GM12865 (cell line): ENCODE data around the gene TPRN.

Experiments
- DNase-seq: peaks from one replicate; pipeline ENCODE4 v3.0.0; 2010; ENCODE audit warnings: low read depth
- H3K4me3 ChIP-seq: 2 replicates; pipeline ENCODE4 v1.5.1; 2011; ENCODE audit warnings: mild to moderate bottlenecking, low read depth, low read length, control low read depth
- TF ChIP-seq, protein P1 (sequence below): IDR thresholded peaks from 2 replicates; pipeline ENCODE4 v1.5.1; 2011; ENCODE audit warnings: low read length, control low read depth, low read depth, inconsistent platforms; ENCODE audit not compliant: insufficient read depth; ENCODE audit errors: missing control alignments

Gene TPRN, protein sequence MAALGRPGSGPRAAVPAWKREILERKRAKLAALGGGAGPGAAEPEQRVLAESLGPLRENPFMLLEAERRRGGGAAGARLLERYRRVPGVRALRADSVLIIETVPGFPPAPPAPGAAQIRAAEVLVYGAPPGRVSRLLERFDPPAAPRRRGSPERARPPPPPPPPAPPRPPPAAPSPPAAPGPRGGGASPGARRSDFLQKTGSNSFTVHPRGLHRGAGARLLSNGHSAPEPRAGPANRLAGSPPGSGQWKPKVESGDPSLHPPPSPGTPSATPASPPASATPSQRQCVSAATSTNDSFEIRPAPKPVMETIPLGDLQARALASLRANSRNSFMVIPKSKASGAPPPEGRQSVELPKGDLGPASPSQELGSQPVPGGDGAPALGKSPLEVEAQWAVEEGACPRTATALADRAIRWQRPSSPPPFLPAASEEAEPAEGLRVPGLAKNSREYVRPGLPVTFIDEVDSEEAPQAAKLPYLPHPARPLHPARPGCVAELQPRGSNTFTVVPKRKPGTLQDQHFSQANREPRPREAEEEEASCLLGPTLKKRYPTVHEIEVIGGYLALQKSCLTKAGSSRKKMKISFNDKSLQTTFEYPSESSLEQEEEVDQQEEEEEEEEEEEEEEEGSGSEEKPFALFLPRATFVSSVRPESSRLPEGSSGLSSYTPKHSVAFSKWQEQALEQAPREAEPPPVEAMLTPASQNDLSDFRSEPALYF

GRCh38 chr9:137200311-137201204, at the start of gene TPRN:
Gene TPRN, minus strand, starts transcription at chr9:137200741. Its CDS starts 30 bp downstream, at chr9:137200711.
- TF ChIP-seq, protein P1, sequence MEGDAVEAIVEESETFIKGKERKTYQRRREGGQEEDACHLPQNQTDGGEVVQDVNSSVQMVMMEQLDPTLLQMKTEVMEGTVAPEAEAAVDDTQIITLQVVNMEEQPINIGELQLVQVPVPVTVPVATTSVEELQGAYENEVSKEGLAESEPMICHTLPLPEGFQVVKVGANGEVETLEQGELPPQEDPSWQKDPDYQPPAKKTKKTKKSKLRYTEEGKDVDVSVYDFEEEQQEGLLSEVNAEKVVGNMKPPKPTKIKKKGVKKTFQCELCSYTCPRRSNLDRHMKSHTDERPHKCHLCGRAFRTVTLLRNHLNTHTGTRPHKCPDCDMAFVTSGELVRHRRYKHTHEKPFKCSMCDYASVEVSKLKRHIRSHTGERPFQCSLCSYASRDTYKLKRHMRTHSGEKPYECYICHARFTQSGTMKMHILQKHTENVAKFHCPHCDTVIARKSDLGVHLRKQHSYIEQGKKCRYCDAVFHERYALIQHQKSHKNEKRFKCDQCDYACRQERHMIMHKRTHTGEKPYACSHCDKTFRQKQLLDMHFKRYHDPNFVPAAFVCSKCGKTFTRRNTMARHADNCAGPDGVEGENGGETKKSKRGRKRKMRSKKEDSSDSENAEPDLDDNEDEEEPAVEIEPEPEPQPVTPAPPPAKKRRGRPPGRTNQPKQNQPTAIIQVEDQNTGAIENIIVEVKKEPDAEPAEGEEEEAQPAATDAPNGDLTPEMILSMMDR, result no peak
- H3K4me3 ChIP-seq, result peak within 1 kb of the TSS; percentile 79
- peak; percentile 100 for DNase-seq

- no peak overlapping the region for H3K4me3 ChIP-seq
- TF ChIP-seq, protein P1, result no peak
- DNase-seq, result no peak
These were observed 47.3 kb upstream of the TPRN start for GRCh38 chr9:137247916-137248175.

GRCh38 chr9:137247135-137247915, 46.8 kb upstream of the TPRN start:
- no peak for DNase-seq
- TF ChIP-seq, protein P1, result no peak
- H3K4me3 ChIP-seq, result no peak overlapping the region

- no peak overlapping the region for H3K4me3 ChIP-seq
- no peak for DNase-seq
- TF ChIP-seq, protein P1, result no peak
These were observed 45.2 kb upstream of the TPRN start for GRCh38 chr9:137245450-137246421.

DNA sequence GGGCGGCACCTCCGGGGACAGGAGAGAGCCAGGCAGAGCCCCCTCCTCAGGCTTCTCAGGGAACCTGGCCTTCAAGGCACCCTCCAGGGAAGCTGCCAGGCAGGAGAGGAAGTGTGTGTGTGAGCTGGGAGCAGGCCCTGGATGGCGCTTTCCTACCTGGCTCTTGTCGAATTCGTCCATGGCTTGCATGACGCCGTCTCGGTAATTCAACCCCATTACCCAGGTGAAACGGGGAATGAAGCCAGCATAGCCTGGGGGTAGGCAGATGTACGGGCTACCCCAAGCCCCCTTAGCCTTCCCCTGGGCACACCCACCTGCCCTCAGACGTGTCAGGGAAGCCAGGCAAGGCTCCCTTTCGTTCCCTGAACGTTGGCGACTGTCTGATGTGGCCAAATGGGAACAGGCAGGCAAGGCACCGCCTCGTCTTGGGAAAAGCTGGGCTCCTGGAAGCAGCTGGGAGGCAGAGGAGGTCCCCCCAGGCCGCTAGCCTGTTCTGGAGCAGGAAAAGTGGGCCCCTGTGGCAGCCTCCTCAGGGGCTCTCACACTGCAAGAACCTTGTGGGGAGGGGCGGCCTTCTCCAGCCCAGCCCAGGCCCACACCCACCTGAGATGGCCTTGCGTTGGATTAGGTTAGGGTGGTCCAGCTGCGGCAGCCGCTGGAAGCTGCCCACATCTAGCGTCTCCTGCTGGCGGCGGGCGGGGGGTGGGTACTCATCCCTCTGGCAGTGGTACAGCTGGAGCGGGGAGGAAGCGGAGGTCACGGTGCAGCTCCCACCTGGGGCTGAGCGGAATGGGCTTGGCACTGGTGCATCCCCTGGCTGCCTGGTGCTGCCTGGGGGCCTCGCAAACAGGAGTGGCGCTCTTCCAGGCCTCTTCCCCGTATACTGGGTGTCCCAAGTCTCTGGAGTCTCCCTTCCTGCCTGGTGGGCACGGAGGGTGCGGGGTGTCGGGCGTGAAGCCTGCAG, 44.2 kb upstream of the TPRN start:
- TF ChIP-seq, protein P1, result no peak
- no peak overlapping the region for H3K4me3 ChIP-seq
- DNase-seq, result no peak
